LNCAP (cell line): ENCODE results near the gene GPM6B.

Experiments used
- TF ChIP-seq, protein P1 (sequence below): fragments of 450-650 bp; IDR thresholded peaks from 2 replicates; pipeline ENCODE4 v1.5.1; 2017; ENCODE audit warnings: mild to moderate bottlenecking

The GPM6B gene

DNA sequence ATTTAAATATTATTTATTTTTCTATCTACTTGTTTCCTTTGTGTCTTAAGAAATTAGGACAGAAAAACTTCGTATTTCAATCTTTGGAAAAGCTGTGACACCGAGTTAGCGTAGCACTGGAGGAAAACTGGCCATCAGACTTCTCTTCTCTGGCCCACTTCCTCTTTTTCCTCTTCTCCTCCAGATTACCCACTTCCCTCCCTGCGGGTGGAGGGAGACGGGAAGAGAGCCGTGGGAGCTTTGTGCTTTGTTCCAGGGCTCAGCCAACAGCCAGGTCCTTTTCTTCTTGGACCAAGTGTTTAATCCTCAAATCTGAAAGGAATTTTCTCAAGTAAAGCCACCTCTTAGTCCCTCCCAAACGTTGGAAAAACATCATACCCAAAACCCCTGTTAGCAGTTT lies 52.6 kb downstream of the GPM6B start:
- TF ChIP-seq, protein P1, sequence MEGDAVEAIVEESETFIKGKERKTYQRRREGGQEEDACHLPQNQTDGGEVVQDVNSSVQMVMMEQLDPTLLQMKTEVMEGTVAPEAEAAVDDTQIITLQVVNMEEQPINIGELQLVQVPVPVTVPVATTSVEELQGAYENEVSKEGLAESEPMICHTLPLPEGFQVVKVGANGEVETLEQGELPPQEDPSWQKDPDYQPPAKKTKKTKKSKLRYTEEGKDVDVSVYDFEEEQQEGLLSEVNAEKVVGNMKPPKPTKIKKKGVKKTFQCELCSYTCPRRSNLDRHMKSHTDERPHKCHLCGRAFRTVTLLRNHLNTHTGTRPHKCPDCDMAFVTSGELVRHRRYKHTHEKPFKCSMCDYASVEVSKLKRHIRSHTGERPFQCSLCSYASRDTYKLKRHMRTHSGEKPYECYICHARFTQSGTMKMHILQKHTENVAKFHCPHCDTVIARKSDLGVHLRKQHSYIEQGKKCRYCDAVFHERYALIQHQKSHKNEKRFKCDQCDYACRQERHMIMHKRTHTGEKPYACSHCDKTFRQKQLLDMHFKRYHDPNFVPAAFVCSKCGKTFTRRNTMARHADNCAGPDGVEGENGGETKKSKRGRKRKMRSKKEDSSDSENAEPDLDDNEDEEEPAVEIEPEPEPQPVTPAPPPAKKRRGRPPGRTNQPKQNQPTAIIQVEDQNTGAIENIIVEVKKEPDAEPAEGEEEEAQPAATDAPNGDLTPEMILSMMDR: no peak

DNA sequence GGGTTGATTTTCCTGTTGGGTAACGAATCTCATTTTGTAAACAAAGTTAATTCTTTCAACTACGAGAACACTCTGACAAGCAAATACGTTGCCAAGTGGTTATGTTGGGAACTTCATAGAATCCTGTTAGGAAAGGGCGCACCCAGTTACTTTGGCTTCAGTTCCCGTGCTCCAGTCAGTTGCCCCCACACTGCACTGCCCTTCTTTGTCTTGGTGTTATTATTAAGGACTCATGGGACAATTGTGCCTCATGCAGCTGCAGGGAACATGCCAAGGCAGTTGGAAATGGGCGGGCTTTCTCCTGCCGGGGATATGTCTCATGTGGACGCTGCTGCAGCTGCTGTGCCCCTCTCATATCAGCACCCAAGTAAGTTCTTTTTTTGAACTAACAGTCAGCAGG lies 53.4 kb downstream of the GPM6B start:
- TF ChIP-seq, protein P1: no peak

DNA sequence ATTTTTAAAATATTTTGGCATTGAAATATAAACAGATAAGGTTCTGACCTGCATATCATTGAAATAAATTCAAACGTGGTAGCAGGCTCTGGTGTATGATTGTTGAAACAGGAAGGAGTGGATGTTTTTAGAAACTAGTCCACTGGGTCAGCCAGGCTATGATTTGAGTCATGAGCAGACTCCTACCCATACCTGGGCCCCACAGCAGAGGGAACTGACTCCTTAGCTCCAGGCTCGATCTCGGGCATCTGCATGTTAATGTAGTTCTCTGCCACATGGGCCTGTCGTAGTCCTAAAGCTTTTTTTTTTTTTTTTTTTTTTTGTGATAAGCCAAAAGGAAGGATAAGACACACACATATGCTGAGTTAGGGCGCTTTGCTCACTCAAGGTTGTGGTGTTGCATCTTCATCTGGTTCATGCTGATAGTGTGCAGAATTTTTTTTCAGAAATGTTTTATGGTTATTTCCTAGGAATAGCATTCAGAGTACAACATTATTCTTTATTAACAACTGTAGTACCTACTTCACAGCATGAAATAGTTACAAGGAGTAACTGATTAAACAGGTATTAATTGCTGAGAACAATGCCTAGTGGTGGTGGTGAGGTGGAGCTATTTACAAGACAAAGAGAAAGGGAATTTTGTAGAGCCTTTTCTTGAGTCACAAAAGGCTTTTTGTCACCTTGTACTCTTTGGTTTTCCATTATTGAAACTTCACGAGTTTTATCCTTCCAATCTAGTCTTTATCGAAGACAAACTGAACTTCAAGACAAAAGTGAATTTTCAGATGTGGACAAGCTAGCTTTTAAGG lies 55.1 kb downstream of the GPM6B start:
- TF ChIP-seq, protein P1: no peak

DNA sequence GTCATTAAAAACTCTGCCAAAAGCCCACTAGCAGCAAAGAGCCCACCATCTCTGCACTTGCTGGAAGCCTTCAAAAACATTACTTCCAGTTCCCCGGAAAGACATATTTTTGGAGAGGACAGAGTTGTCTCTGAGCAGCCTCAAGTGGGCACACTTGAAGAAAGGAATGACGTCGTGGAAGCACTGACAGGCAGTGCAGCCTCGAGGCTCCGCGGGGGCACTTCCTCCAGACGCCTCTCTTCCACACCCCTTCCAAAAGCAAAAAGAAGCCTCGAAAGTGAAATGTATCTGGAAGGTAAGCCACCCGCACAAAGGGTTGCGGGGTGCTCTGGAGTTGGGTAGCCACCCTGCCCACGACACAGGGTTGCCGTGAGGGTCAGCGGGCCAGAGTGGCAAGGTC lies 56.5 kb downstream of the GPM6B start:
- TF ChIP-seq, protein P1: no peak

DNA sequence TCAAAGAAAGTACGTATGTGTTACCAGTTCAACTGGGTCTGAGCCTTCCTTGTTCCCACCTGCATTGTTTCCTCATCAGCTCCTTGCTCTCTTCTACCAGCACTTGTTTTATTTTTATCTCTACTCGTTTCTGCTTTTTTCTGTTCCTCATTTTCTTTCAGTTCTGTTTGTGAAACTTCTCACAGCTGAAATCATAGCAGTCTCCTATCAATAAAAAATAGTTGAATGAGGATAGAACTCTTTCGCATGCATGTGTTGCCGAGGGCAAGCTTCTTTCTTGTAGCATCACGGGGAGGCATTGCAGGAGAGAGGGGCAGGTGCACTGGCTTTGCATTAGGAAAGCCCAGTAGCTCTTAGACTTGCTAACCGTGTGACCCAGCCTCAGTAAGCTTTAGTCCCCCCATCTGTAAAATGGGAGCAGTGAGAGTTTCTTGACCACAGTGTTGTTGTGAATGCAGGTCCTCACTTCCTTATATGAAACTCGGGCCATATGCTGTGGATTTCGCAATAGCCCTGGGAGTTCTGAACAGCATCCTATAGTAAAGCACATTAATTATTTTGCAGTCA lies 57.7 kb downstream of the GPM6B start:
- TF ChIP-seq, protein P1: no peak

DNA sequence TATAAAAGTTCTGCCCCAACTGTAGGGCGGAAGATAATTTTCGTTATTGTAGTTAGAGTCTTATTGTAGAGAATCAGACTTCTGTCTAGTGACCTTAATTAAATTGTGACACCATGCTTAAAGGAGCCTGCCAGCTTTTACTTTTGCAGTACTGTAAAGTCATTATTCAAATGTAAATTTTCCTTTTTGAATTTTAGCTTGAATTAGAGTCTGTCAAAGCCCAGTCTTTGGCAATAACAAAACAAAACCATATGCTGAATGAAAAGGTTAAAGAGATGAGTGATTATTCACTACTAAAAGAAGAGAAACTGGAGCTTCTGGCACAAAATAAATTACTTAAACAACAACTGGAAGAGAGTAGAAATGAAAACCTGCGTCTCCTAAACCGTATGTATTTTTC lies 60.5 kb downstream of the GPM6B start:
- TF ChIP-seq, protein P1: no peak

DNA sequence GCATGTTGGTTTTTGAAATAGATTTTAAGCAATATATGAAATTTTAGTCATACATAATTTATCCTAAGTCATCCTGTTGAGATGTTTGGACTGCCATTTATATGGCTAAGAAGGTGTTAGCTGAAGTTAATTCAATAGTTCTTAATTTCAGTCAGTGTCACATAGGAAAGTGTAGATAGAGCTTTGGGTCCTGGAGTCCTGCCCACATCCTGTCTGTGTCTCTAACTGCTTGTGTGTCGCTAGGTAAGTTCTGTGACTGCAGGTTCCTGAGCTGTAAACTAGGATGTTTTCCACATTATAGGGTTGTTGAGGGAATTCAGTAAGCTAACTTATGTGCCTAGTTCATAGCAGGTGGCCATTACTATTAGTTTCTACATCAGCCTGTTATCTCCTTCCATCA lies 61.6 kb downstream of the GPM6B start:
- TF ChIP-seq, protein P1: no peak
